Liver (tissue), 9 donors: Measurements from ENCODE around the gene TKTL1. TPM values are rescaled to one million over a fixed set of nuclear protein-coding genes. Genes with fewer than 3 reads are reported as not detected.

Source experiments
- DNase-seq: peaks from one replicate; pipeline ENCODE4 v3.0.0-alpha.2; 2017; ENCODE audit warnings: low spot score
- H3K27ac ChIP-seq, 2 donors: one replicate each; pipeline ENCODE4 v1.7.0; 2013; ENCODE audit warnings: inconsistent platforms in 2 of 2, low read length in 2 of 2, control low read depth in 1 of 2, low read depth in 1 of 2, mild to moderate bottlenecking in 1 of 2
- H3K27me3 ChIP-seq, 4 donors: one replicate each; pipeline versions ENCODE4 v1.6.1 to v1.7.0; 2013; ENCODE audit warnings: low read length in 3 of 4, inconsistent platforms in 1 of 4, mild to moderate bottlenecking in 1 of 4, moderate library complexity in 1 of 4; ENCODE audit not compliant: control insufficient read depth in 4 of 4, insufficient read depth in 4 of 4
- H3K36me3 ChIP-seq, 4 donors: one replicate each; pipeline versions ENCODE4 v1.6.1 to v1.7.0; 2013; ENCODE audit warnings: low read length in 3 of 4, mild to moderate bottlenecking in 3 of 4, low read depth in 1 of 4, moderate library complexity in 1 of 4; ENCODE audit not compliant: control insufficient read depth in 4 of 4, insufficient read depth in 3 of 4
- H3K4me1 ChIP-seq, 4 donors: one replicate each; pipeline versions ENCODE4 v1.6.1 to v1.7.0; 2013; ENCODE audit warnings: low read length in 3 of 4, mild to moderate bottlenecking in 3 of 4, moderate library complexity in 1 of 4; ENCODE audit not compliant: control insufficient read depth in 4 of 4, insufficient read depth in 4 of 4
- H3K4me3 ChIP-seq, 3 donors: one replicate each; pipeline versions ENCODE4 v1.6.1 to v1.7.0; 2013; ENCODE audit warnings: low read length in 3 of 3, control low read depth in 1 of 3, low read depth in 1 of 3, mild to moderate bottlenecking in 1 of 3
- H3K9ac ChIP-seq, 2 donors: one replicate each; pipeline ENCODE4 v1.7.0; 2013; ENCODE audit warnings: low read length in 2 of 2, mild to moderate bottlenecking in 2 of 2, moderate library complexity in 2 of 2, control low read depth in 1 of 2, low read depth in 1 of 2
- H3K9me3 ChIP-seq, 4 donors: one replicate each; pipeline versions ENCODE4 v1.6.1 to v1.7.0; 2013; ENCODE audit warnings: low read length in 3 of 4; ENCODE audit not compliant: control insufficient read depth in 4 of 4
- ATF3 ChIP-seq: IDR thresholded peaks from 2 replicates; pipeline ENCODE4 v1.6.1; 2016; ENCODE audit warnings: antibody characterized with exemption
- CTCF ChIP-seq: fragments of 150-350 bp; IDR thresholded peaks from 2 replicates; pipeline ENCODE4 v1.5.1; 2017; ENCODE audit warnings: improper control_type of control experiment, low read depth, low read length; ENCODE audit not compliant: missing input control
- EGR1 ChIP-seq, 2 donors: IDR thresholded peaks; 2 replicates each; pipeline ENCODE4 v1.6.1; 2016 to 2018; ENCODE audit warnings: antibody characterized with exemption in 2 of 2, low read depth in 2 of 2
- FOXA2 ChIP-seq: IDR thresholded peaks from 2 replicates; pipeline ENCODE4 v1.6.1; 2016; ENCODE audit warnings: antibody characterized with exemption
- GABPA ChIP-seq, 2 donors: IDR thresholded peaks in 1 of 2; conservative IDR thresholded peaks in 1 of 2; 2 replicates each; pipeline ENCODE4 v1.6.1; 2016; ENCODE audit warnings: antibody characterized with exemption in 2 of 2, mild to moderate bottlenecking in 1 of 2, moderate library complexity in 1 of 2
- HNF4A ChIP-seq, 2 donors: conservative IDR thresholded peaks; 2 replicates each; pipeline ENCODE4 v1.6.1; 2016; ENCODE audit warnings: antibody characterized with exemption in 2 of 2, mild to moderate bottlenecking in 2 of 2
- HNF4G ChIP-seq: IDR thresholded peaks from 2 replicates; pipeline ENCODE4 v1.6.1; 2016; ENCODE audit warnings: antibody characterized with exemption
- JUND ChIP-seq, 2 donors: IDR thresholded peaks; 2 replicates each; pipeline ENCODE4 v1.6.1; 2016; ENCODE audit warnings: antibody characterized with exemption in 2 of 2
- MAX ChIP-seq: IDR thresholded peaks from 2 replicates; pipeline ENCODE4 v1.6.1; 2016; ENCODE audit warnings: antibody characterized with exemption
- NR2F2 ChIP-seq: IDR thresholded peaks from 2 replicates; pipeline ENCODE4 v1.6.1; 2016; ENCODE audit warnings: antibody characterized with exemption
- REST ChIP-seq: IDR thresholded peaks from 2 replicates; pipeline ENCODE4 v1.6.1; 2016; ENCODE audit warnings: antibody characterized with exemption, mild to moderate bottlenecking
- RXRA ChIP-seq, 2 donors: IDR thresholded peaks; 2 replicates each; pipeline ENCODE4 v1.6.1; 2017 to 2018; ENCODE audit warnings: antibody characterized with exemption in 2 of 2, mild to moderate bottlenecking in 1 of 2
- SP1 ChIP-seq: IDR thresholded peaks from 2 replicates; pipeline ENCODE4 v1.6.1; 2018; ENCODE audit warnings: antibody characterized with exemption, mild to moderate bottlenecking
- TAF1 ChIP-seq: conservative IDR thresholded peaks from 2 replicates; pipeline ENCODE4 v1.6.1; 2016; ENCODE audit warnings: antibody characterized with exemption, mild to moderate bottlenecking
- YY1 ChIP-seq: IDR thresholded peaks from 2 replicates; pipeline ENCODE4 v1.6.1; 2016; ENCODE audit warnings: antibody characterized with exemption, mild to moderate bottlenecking
- ZBTB33 ChIP-seq: IDR thresholded peaks from 2 replicates; pipeline ENCODE4 v1.6.1; 2016; ENCODE audit warnings: antibody characterized with exemption
- WGBS: extraction: QIAGEN DNeasy Blood & Tissue Kit; methylation state at CpG from one replicate; pipeline ENCODE4 v1.1.7; 2013; 5-methylcytosine and 5-hydroxymethylcytosine counted together
- polyA plus RNA-seq, 2 donors: library from polyadenylated mRNA; stranded (reverse) in 1 of 2; unstranded in 1 of 2; fragments of 200-250 nt in 1 of 2; fragments of >200 nt in 1 of 2; fragmentation: Nextera tagmentation in 1 of 2; extraction: Ambion mirVana in 1 of 2; gene quantifications; one replicate each; pipeline versions ENCODE4 v1.2.1 to v1.2.3, GENCODE V29; 2013 to 2015
- total RNA-seq, 2 donors: library from RNA; depleted of rRNA; stranded (reverse); fragments of >200 nt; gene quantifications; one replicate each; pipeline ENCODE4 v1.2.3, GENCODE V29; 2014
- donor health status: healthy.
- donor health status: healthy.
- donor health status: healthy.
- donor health status: healthy.
- donor health status: healthy.

Gene TKTL1
- total and polyA plus RNA-seq, 4 donors = under 0.01 TPM; not detected in 3

- no peak for DNase-seq
- no peak overlapping the region for H3K9ac ChIP-seq
- H3K27me3 ChIP-seq = no peaks in the 10 kb centered on the region
- H3K9me3 ChIP-seq = no peaks in the 10 kb centered on the region
- H3K4me1 ChIP-seq = peaks cover 2 to 26% (median 8%) of the 10 kb centered on the region in 4 donors
- H3K27ac ChIP-seq = no peak overlapping the region
- peaks cover 0 to 6% (median 5%) of the 10 kb centered on the region in 4 donors for H3K36me3 ChIP-seq
- no peak overlapping the region for H3K4me3 ChIP-seq
- 95% methylated on average over 24 of the region's 24 CpGs for WGBS
- no peak for TF ChIP-seq ZBTB33
- no peak for TF ChIP-seq YY1
- TF ChIP-seq RXRA (IDR thresholded peaks at IDR 0.05) = no peak
- TF ChIP-seq GABPA (IDR thresholded peaks at IDR 0.05 in 1 of 2, conservative IDR thresholded peaks at IDR 0.05 in 1 of 2) = no peak
- no peak for TF ChIP-seq TAF1
- TF ChIP-seq REST = no peak
- TF ChIP-seq FOXA2 = no peak
- TF ChIP-seq NR2F2 = no peak
- no peak for TF ChIP-seq SP1
- no peak for TF ChIP-seq MAX
- TF ChIP-seq EGR1 (IDR thresholded peaks at IDR 0.05; ENCODE audit: low read depth in 2 of 2) = no peak
- TF ChIP-seq HNF4G = no peak
- no peak for TF ChIP-seq HNF4A (conservative IDR thresholded peaks at IDR 0.05)
- TF ChIP-seq CTCF = no peak
These were observed 57.7 kb downstream of the TKTL1 start for GRCh38 chrX:154353172-154353843.

- Histone ChIP-seq H3K27ac (no peak overlapping the region), H3K4me1 (peaks cover 5 to 33% (median 9%) of the 10 kb centered on the region in 4 donors), H3K36me3 (peaks cover 0 to 6% (median 5%) of the 10 kb centered on the region in 4 donors)
- TF ChIP-seq HNF4G = no peak
- TF ChIP-seq GABPA (IDR thresholded peaks at IDR 0.05 in 1 of 2, conservative IDR thresholded peaks at IDR 0.05 in 1 of 2) = no peak
- no peak for TF ChIP-seq YY1
- TF ChIP-seq FOXA2 = no peak
- TF ChIP-seq HNF4A (conservative IDR thresholded peaks at IDR 0.05) = no peak
- no peak for TF ChIP-seq REST
- TF ChIP-seq ATF3 = no peak
- no peak for TF ChIP-seq ZBTB33
- TF ChIP-seq JUND (IDR thresholded peaks at IDR 0.05) = no peak
These were observed 58.4 kb downstream of the TKTL1 start for GRCh38 chrX:154354013-154354412.

More at GRCh38 chrX:154354013-154354412, 58.4 kb downstream of the TKTL1 start:
- H3K9ac ChIP-seq = no peak overlapping the region
- 94% methylated on average over 14 of the region's 14 CpGs for WGBS
- no peaks in the 10 kb centered on the region for H3K27me3 ChIP-seq
- H3K9me3 ChIP-seq = no peaks in the 10 kb centered on the region
- no peak overlapping the region for H3K4me3 ChIP-seq
- DNase-seq = no peak
